Measurements from ENCODE around the gene ATP2A3.

DNA sequence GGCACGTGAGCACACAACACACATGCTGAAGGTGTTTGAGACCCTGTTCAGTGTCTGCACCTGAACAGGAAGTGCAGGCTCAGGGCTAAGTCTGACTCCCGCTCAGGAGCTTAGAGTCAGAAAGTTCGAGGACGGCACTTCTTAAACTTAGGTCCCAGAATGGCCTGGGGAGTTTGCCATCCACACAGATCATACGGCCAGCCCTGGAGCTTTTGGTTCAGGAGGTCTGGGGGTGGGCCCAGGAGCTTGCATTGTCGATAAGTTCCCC lies 67.3 kb downstream of the ATP2A3 start:
- TF ChIP-seq, protein P1, sequence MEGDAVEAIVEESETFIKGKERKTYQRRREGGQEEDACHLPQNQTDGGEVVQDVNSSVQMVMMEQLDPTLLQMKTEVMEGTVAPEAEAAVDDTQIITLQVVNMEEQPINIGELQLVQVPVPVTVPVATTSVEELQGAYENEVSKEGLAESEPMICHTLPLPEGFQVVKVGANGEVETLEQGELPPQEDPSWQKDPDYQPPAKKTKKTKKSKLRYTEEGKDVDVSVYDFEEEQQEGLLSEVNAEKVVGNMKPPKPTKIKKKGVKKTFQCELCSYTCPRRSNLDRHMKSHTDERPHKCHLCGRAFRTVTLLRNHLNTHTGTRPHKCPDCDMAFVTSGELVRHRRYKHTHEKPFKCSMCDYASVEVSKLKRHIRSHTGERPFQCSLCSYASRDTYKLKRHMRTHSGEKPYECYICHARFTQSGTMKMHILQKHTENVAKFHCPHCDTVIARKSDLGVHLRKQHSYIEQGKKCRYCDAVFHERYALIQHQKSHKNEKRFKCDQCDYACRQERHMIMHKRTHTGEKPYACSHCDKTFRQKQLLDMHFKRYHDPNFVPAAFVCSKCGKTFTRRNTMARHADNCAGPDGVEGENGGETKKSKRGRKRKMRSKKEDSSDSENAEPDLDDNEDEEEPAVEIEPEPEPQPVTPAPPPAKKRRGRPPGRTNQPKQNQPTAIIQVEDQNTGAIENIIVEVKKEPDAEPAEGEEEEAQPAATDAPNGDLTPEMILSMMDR (IDR thresholded peaks at IDR 0.05): no peak
- TF ChIP-seq POLR2A (IDR thresholded peaks at IDR 0.05): no peak
